GM12875 (cell line): ENCODE data around the gene ICAM4.
"Not testable (repeated sequence)": the region's sequence is repeated elsewhere in the genome, so short reads cannot be mapped to it uniquely, and the experiment has no call there.

Experiments used
- H3K4me3 ChIP-seq: one replicate; pipeline ENCODE4 v1.5.1; 2011; ENCODE audit warnings: low read depth, low read length, control low read depth
- TF ChIP-seq, protein P1 (sequence below): IDR thresholded peaks from 2 replicates; pipeline ENCODE4 v1.5.1; 2011; ENCODE audit warnings: low read depth, mild to moderate bottlenecking, control low read depth, inconsistent platforms, low read length, moderate library complexity, borderline replicate concordance; ENCODE audit not compliant: insufficient read depth

The ICAM4 gene

DNA sequence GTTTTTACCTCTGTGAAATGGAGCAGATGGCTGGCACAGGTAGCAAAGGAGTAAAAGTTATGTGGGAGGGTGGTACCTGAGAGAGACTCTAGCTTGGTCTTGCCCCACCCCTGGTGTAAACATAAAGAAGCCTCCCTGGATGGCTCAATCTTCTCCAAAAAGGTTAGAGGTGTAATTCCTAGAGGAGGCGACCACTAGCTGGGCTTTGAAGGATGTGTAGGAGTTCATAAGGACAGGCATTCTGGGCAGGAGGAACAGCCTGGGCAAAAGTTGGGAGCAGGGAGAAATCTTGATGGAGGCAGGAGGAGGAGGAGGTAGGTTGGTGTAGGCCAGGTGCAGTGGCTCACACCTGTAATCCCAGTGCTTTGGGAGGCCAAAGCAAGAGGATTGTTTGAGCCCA is 7.8 kb upstream of the ICAM4 start:
- H3K4me3 ChIP-seq, result no peak overlapping the region

DNA sequence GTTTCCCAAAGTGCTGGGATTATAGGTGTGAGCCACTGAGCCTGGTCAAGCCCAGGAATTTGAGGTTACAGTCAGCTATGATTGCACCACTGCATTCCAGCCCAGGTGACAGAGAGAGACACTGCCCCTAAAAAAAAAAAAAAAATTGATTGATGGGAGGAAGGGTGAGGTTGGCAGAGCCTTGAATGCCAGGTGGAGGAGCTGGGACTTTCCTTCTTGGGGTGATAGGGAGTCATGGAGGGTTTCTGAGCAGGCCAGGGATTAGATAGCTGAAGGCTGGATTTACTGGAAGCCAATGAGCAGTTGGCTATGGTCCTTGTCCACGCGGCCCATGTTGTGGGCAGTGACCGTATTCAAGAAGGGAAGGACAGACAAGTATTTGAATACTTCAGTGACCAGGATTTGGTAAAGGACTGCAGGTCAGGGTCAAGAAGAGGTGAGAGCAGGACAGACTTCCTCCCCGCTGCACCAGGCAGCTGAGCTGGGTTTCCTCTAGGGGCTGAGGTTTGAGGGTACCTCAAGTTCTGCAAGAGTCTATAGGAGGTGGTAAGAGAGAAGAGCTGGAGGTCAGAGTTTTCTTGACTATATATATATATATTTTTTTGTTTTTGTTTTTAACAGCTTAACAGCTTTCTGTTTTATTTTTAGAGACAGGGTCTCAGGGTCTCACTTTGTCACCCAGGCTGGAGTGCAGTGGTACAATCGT is 6.9 kb upstream of the ICAM4 start:
- no peak overlapping the region for H3K4me3 ChIP-seq
- TF ChIP-seq, protein P1, sequence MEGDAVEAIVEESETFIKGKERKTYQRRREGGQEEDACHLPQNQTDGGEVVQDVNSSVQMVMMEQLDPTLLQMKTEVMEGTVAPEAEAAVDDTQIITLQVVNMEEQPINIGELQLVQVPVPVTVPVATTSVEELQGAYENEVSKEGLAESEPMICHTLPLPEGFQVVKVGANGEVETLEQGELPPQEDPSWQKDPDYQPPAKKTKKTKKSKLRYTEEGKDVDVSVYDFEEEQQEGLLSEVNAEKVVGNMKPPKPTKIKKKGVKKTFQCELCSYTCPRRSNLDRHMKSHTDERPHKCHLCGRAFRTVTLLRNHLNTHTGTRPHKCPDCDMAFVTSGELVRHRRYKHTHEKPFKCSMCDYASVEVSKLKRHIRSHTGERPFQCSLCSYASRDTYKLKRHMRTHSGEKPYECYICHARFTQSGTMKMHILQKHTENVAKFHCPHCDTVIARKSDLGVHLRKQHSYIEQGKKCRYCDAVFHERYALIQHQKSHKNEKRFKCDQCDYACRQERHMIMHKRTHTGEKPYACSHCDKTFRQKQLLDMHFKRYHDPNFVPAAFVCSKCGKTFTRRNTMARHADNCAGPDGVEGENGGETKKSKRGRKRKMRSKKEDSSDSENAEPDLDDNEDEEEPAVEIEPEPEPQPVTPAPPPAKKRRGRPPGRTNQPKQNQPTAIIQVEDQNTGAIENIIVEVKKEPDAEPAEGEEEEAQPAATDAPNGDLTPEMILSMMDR, result no peak

More for the DNA sequence above, 7.8 kb upstream of the ICAM4 start:
- TF ChIP-seq, protein P1, result no peak

DNA sequence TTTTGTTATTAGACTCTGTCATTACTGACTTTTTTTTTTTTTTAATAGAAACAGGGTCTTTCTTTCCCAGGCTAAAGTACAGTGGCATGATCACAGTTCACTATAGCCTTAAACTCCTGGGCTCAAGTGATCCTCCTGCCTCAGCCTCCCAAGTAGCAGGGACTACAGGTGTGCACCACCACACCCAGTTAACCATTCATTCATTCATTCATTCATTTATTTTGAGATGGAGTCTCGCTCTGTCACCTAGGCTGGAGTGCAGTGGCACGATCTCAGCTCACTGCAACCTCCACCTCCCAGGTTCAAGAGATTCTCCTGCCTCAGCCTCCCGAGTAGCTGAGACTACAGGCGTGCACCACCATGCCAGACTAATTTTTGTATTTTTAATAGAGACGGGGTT is 4.7 kb upstream of the ICAM4 start:
- H3K4me3 ChIP-seq, result not testable (repeated sequence)

GRCh38 chr19:10283301-10284064 is 3.3 kb upstream of the ICAM4 start:
- H3K4me3 ChIP-seq, result no peak overlapping the region
- TF ChIP-seq, protein P1, result no peak

GRCh38 chr19:10284065-10284959 is 2.4 kb upstream of the ICAM4 start:
- TF ChIP-seq, protein P1, result no peak

DNA sequence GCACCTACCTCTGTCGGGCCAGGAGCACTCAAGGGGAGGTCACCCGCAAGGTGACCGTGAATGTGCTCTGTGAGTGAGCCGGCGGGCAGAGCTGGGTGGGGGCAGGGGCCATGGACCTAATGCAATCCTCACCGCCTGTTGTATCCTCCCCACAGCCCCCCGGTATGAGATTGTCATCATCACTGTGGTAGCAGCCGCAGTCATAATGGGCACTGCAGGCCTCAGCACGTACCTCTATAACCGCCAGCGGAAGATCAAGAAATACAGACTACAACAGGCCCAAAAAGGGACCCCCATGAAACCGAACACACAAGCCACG is 1.8 kb upstream of the ICAM4 start:
- H3K4me3 ChIP-seq, result no peak overlapping the region
- TF ChIP-seq, protein P1, result no peak

More at GRCh38 chr19:10284065-10284959, 2.4 kb upstream of the ICAM4 start:
- H3K4me3 ChIP-seq, result no peak overlapping the region

GRCh38 chr19:10285393-10285792 is 1.4 kb upstream of the ICAM4 start:
- H3K4me3 ChIP-seq, result no peak overlapping the region

More at GRCh38 chr19:10285393-10285792, 1.4 kb upstream of the ICAM4 start:
- TF ChIP-seq, protein P1, result no peak
